Bronchial epithelial cell (primary cell): ENCODE measurements around the gene ATP6V0D1. TPM values are rescaled to one million over a fixed set of nuclear protein-coding genes. Genes with fewer than 3 reads are reported as not detected.

Experiments
- DNase-seq: peaks from one replicate; pipeline ENCODE4 v3.0.0-alpha.2; 2010; ENCODE audit warnings: low read depth
- FAIRE-seq: peaks from 2 replicates; lab custom pipeline; 2011; peaks lifted over from hg19 to GRCh38; lab: Jason Lieb, UNC
- H3K27me3 ChIP-seq: 2 replicates; pipeline ENCODE4 v1.5.1; 2011; ENCODE audit warnings: low read length; ENCODE audit not compliant: control insufficient read depth, insufficient read depth
- H3K36me3 ChIP-seq: 2 replicates; pipeline ENCODE4 v1.5.1; 2011; ENCODE audit warnings: low read length; ENCODE audit not compliant: control insufficient read depth, insufficient read depth
- H3K4me3 ChIP-seq: 2 replicates; pipeline ENCODE4 v1.5.1; 2011; ENCODE audit warnings: mild to moderate bottlenecking, low read depth, low read length, control low read depth
- total RNA-seq: library from RNA; depleted of rRNA; stranded (reverse); fragments of >200 nt; gene quantifications from 2 replicates; pipeline ENCODE4 v1.2.1, GENCODE V29; 2014
- TF ChIP-seq, protein P1 (sequence below): IDR thresholded peaks from 2 replicates; pipeline ENCODE4 v1.5.1; 2011; ENCODE audit warnings: mild to moderate bottlenecking, moderate library complexity, low read length, control low read depth, inconsistent platforms; ENCODE audit not compliant: insufficient read depth, severe bottlenecking

The ATP6V0D1 gene
- total RNA-seq, 1 donor from 2014 or later, result 78.2 TPM

DNA sequence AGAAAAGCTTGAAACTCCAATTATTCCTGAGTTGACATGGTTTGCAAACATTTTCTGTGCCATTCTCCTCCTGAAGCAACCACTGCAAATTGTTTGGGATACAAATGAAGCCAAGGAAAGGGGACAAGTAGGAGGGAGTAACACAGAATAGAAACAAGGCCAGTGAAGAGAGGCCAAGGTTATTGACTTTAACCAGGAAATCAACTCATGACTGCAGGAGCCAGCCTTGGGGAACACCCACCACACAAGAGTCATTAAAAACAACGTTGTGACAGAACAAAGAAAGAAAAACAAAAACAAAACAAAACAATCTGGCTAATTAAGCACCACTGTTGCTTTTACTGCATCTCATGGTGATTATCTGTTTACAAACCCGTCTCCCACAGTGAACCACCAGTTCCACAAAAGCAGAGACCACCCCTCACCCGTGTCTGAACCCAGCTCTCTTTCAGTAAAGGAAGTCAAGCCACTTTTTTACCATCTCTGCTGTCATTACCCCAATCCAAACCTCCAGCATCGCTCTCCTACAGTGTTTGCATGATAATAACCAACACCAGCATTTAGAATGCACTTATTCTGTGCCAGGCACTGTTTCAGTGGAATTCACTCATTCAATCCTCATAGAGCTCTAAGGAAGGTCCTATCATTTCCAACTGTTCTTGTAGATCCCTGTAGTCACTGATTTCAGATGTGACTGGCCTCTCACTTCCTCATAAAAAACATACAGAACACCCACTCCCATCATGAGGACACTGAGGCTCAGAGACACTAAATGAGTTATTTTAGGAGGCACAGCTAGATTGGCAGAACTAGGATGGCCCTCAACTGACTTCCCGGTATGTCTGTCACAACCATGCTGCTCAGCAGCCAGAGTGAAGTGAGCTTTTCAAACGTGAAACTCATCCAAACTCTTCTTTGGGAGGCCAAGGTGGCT lies 66.7 kb downstream of the ATP6V0D1 start:
- H3K36me3 ChIP-seq, result no peaks in the 10 kb centered on the region
- FAIRE-seq (no peak), DNase-seq (no peak)
- H3K27me3 ChIP-seq, result no peaks in the 10 kb centered on the region
- no peak overlapping the region for H3K4me3 ChIP-seq
- TF ChIP-seq, protein P1, sequence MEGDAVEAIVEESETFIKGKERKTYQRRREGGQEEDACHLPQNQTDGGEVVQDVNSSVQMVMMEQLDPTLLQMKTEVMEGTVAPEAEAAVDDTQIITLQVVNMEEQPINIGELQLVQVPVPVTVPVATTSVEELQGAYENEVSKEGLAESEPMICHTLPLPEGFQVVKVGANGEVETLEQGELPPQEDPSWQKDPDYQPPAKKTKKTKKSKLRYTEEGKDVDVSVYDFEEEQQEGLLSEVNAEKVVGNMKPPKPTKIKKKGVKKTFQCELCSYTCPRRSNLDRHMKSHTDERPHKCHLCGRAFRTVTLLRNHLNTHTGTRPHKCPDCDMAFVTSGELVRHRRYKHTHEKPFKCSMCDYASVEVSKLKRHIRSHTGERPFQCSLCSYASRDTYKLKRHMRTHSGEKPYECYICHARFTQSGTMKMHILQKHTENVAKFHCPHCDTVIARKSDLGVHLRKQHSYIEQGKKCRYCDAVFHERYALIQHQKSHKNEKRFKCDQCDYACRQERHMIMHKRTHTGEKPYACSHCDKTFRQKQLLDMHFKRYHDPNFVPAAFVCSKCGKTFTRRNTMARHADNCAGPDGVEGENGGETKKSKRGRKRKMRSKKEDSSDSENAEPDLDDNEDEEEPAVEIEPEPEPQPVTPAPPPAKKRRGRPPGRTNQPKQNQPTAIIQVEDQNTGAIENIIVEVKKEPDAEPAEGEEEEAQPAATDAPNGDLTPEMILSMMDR, result no peak

DNA sequence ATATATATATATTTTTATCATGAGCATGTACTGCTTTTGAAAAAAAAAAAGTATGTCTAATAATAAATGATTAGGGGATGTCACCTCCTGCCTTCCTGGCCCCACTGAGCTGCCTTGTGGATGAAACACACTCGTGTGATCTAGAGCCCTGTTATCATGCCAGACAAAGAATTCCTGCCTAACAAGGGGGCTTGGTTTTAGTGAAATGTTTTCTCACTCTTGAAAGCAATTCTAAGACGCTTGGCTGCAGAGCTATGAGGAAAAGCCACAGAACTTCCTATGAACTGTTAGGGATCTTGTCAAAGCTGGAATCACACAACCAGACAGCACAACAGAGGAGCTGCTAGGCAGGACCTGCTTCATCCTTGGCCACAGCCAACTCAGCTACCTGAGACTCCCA lies 68.7 kb downstream of the ATP6V0D1 start:
- Histone ChIP-seq H3K27me3 (no peaks in the 10 kb centered on the region), H3K4me3 (no peak overlapping the region), H3K36me3 (no peaks in the 10 kb centered on the region)
- FAIRE-seq (no peak), DNase-seq (no peak)
- TF ChIP-seq, protein P1, result no peak

DNA sequence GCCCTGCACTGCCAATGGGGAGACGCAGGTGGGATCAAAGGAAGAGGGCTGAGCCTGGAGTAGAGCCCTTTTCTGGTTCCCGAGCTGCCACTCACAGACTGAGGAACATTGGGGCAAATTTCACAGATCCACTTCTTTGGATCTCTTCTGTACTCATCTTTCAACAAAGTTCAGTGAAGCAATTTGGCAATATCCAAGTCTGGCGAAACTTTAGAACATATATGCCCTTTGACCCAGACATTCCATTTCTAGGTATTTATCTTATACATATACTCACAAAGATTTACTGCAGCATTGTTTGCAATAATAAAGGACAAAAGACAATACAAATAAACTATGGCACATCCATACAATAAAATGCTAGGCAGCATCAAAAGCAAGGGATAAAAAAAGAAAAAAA lies 69.6 kb downstream of the ATP6V0D1 start:
- TF ChIP-seq, protein P1, result no peak
- FAIRE-seq, result no peak

DNA sequence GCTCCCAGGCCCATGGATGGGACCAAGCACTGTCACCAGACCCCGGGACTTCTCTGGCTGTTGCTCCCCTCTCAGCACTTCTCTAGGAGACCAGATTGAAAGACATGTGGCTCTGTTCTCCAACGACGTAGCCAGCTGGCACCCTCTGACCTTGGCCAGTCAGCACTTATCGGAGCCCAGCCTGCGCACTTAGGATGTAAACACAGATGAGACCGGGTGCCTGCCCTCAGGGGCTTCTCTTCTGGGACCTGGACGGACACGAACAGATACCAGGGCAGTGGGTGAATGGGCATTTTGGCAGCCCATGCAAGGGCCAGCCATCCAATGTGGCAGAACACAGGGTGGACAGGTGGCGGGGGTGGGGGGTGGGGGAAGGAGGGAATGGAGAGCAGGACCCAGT lies 71.3 kb downstream of the ATP6V0D1 start:
- H3K4me3 ChIP-seq, result no peak overlapping the region
- TF ChIP-seq, protein P1, result no peak
- DNase-seq, result no peak
- no peaks in the 10 kb centered on the region for H3K27me3 ChIP-seq
- no peaks in the 10 kb centered on the region for H3K36me3 ChIP-seq
- no peak for FAIRE-seq

More for the DNA sequence above, 69.6 kb downstream of the ATP6V0D1 start:
- Histone ChIP-seq H3K36me3 (no peaks in the 10 kb centered on the region), H3K4me3 (no peak overlapping the region), H3K27me3 (no peaks in the 10 kb centered on the region)
- no peak for DNase-seq

DNA sequence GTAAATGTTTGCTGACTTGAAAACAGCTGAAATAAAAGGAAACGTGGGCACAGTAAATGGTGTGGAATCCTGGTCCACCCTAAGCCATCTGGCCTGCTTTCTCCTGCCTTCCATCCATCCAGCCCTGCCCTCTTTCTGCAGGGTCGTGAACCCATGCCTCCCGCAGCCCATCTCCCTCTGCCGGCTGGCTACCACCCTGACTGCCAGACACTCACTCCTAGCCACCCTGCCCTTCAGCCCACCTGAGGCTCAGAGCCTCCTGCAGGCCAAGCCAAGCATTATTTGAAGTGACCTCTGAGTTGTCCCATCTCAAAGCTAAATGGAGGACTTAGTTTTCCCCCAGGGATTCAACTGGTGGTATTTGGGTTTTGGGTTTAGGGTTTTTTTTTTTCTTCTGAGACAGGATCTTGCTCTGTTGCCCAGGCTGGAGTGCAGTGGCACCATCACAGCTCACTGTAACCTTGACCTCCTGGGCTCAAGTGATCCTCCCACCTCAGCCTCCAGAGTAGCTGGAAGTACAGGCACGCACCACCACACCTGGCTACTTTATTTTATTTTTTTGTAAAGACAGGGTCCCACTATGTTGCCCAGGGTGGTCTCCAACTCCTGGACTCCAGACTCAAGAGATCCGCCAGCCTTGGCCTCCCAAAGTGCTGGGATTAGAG lies 73.0 kb downstream of the ATP6V0D1 start:
- TF ChIP-seq, protein P1, result no peak
- FAIRE-seq (no peak), DNase-seq (no peak)
- H3K4me3 ChIP-seq, result no peak overlapping the region
- no peaks in the 10 kb centered on the region for H3K36me3 ChIP-seq
- H3K27me3 ChIP-seq, result no peaks in the 10 kb centered on the region
